Measurements from ENCODE around the gene SLC7A10. TPM values are rescaled to one million over a fixed set of nuclear protein-coding genes. Genes with fewer than 3 reads are reported as not detected.

The SLC7A10 gene
- total RNA-seq, 1 donor from 2014 or later: 0.48 TPM

DNA sequence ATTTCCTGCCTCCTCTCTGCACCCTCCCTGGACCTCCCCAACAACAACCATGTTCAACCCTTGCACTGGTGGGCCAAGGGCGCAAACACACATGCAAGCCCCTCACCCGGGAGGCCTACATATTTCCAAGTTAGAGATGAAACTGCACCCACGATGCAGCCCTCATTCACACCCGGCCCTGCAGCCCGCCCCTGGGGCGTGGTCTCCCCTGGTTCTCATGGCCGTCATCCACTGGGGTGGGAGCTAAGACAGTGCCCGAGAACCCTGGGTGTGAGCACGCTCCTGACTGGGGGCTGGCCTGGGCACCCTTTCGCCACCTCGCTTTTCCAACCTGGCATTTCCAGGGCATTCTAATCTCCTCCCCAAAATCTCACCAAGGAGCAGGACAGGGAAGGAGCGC lies 7.0 kb upstream of the SLC7A10 start:
- H3K27me3 Mint-ChIP-seq: peaks cover 28% of the 10 kb centered on the region
- H3K27ac Mint-ChIP-seq: no peak overlapping the region
- DNase-seq (ENCODE audit: low spot score, unreplicated experiment): no peak
- TF ChIP-seq, protein P1, sequence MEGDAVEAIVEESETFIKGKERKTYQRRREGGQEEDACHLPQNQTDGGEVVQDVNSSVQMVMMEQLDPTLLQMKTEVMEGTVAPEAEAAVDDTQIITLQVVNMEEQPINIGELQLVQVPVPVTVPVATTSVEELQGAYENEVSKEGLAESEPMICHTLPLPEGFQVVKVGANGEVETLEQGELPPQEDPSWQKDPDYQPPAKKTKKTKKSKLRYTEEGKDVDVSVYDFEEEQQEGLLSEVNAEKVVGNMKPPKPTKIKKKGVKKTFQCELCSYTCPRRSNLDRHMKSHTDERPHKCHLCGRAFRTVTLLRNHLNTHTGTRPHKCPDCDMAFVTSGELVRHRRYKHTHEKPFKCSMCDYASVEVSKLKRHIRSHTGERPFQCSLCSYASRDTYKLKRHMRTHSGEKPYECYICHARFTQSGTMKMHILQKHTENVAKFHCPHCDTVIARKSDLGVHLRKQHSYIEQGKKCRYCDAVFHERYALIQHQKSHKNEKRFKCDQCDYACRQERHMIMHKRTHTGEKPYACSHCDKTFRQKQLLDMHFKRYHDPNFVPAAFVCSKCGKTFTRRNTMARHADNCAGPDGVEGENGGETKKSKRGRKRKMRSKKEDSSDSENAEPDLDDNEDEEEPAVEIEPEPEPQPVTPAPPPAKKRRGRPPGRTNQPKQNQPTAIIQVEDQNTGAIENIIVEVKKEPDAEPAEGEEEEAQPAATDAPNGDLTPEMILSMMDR (IDR thresholded peaks at IDR 0.05; ENCODE audit: unreplicated experiment): no peak
- peaks cover 11% of the 10 kb centered on the region for H3K9me3 Mint-ChIP-seq (ENCODE audit: low read depth)
- peaks cover 8% of the 10 kb centered on the region for H3K36me3 Mint-ChIP-seq (ENCODE audit: insufficient read depth)
- no peaks in the 10 kb centered on the region for H3K4me1 Mint-ChIP-seq (ENCODE audit: low read depth)
- H3K4me3 Mint-ChIP-seq (ENCODE audit: low read depth): no peak overlapping the region

DNA sequence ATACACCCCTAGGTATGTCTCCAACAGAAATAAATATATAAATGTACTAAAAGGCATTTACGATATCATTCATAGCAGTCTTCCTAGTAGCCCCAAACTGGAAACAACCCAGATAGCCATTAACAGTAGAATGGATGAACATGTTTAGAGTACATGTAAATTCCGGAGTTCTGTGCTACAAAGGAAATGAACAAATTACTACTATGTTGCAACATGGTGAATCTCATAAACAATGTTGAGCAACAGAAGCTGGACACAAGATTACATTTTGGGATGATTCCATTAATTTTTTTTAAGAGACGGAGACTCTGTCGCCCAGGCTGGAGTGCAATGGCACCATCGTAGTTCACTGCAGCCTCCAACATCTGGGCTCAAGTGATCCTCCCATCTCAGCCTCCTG lies 5.9 kb upstream of the SLC7A10 start:
- Mint-ChIP-seq H3K36me3 (ENCODE audit: insufficient read depth) (peaks cover 12% of the 10 kb centered on the region), H3K9me3 (ENCODE audit: low read depth) (peaks cover 15% of the 10 kb centered on the region), H3K4me3 (ENCODE audit: low read depth) (no peak overlapping the region), H3K27ac (no peak overlapping the region), H3K27me3 (peaks cover 36% of the 10 kb centered on the region), H3K4me1 (ENCODE audit: low read depth) (no peaks in the 10 kb centered on the region)
- no peak for DNase-seq (ENCODE audit: low spot score, unreplicated experiment)
- TF ChIP-seq, protein P1 (IDR thresholded peaks at IDR 0.05; ENCODE audit: unreplicated experiment): no peak

DNA sequence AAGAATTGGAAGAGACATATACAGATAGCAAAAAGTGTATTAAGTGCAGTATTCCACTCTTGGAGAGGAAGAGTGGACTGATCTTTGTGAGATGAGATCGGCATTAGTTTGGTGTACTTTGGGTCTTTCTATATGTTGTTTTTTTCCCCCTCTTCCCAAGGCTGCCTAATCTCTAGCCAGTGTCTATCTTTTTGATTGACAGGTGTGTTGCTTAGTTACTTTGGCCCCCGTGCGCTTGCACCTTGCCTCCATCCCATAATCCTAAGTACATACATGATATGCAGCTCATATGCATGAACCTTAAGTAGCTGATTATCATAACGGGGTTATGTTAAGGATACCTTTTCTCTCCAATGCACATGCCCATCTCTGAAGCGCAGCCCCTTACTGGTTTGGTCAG lies 4.3 kb upstream of the SLC7A10 start:
- no peak overlapping the region for H3K4me3 Mint-ChIP-seq (ENCODE audit: low read depth)
- peaks cover 15% of the 10 kb centered on the region for H3K9me3 Mint-ChIP-seq (ENCODE audit: low read depth)
- peaks cover 12% of the 10 kb centered on the region for H3K36me3 Mint-ChIP-seq (ENCODE audit: insufficient read depth)
- no peak for DNase-seq (ENCODE audit: low spot score, unreplicated experiment)
- peaks cover 41% of the 10 kb centered on the region for H3K27me3 Mint-ChIP-seq
- no peak overlapping the region for H3K27ac Mint-ChIP-seq
- TF ChIP-seq, protein P1 (IDR thresholded peaks at IDR 0.05; ENCODE audit: unreplicated experiment): no peak
- H3K4me1 Mint-ChIP-seq (ENCODE audit: low read depth): no peaks in the 10 kb centered on the region

DNA sequence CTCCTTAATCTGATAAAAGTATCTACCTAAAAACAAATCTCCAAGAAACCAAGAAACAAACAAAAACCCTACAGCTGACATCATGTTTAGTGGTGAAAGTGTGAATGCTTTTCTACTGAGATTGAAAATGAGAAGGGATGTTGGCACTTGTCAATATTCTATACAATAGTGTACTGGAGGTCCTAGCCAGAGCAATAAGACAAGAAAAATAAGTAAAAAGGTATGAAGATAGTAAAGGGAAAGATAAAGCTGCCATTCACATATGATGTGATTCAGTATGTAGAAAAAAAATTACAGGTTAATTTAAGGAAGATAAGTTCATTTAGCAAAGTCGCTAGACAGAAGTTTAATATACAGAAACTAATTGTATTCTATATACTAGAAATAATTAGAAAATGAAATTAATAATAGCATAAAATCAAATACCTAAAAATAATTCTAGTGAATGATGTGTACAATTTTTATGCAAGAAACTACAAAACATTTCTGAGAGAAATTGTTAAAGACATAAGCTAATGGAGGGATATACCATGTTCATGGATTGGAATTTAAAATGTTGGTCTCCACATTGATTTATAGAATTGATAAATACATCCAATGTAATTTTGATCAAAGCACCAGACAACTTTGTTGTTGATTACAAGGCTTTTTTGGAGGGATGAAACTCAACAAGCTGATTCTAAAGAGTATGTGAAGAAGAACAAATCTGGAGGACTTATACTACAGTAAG lies 2.4 kb upstream of the SLC7A10 start:
- Mint-ChIP-seq H3K36me3 (ENCODE audit: insufficient read depth) (peaks cover 12% of the 10 kb centered on the region), H3K27me3 (peaks cover 58% of the 10 kb centered on the region), H3K27ac (no peak overlapping the region), H3K4me1 (ENCODE audit: low read depth) (no peaks in the 10 kb centered on the region), H3K4me3 (ENCODE audit: low read depth) (no peak overlapping the region), H3K9me3 (ENCODE audit: low read depth) (peaks cover 15% of the 10 kb centered on the region)
- TF ChIP-seq, protein P1 (IDR thresholded peaks at IDR 0.05; ENCODE audit: unreplicated experiment): no peak
- DNase-seq (ENCODE audit: low spot score, unreplicated experiment): no peak

DNA sequence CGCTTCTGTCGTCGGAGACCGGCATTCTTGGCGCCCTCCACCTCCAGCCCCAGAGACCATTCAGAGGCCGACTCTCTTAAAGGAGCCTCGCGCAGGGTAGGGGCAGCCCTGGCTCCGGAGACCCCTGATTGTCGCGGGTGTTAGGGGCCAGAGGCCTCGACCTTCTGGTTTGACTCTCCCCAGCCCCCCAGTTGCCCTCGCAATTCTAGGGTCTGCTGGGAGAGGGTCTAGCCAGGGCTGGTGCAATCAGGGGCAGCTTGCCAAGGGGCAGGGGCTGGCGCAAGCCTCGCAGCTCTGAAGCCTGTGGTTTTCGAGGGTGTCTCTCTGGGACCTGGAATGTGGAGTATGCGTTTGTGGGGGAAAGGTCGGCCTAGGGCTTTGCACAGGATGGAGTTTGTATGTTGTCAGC lies 1.6 kb upstream of the SLC7A10 start:
- Mint-ChIP-seq H3K9me3 (ENCODE audit: low read depth) (peaks cover 15% of the 10 kb centered on the region), H3K27me3 (peaks cover 64% of the 10 kb centered on the region)

More for the DNA sequence above, 1.6 kb upstream of the SLC7A10 start:
- TF ChIP-seq, protein P1 (IDR thresholded peaks at IDR 0.05; ENCODE audit: unreplicated experiment): no peak
- no peak for DNase-seq (ENCODE audit: low spot score, unreplicated experiment)
- Mint-ChIP-seq H3K27ac (no peak overlapping the region), H3K4me3 (ENCODE audit: low read depth) (peak overlapping the region; percentile 26), H3K4me1 (ENCODE audit: low read depth) (no peaks in the 10 kb centered on the region), H3K36me3 (ENCODE audit: insufficient read depth) (peaks cover 12% of the 10 kb centered on the region)
